Measurements from ENCODE around the gene ZMYM5.

The ZMYM5 gene

DNA sequence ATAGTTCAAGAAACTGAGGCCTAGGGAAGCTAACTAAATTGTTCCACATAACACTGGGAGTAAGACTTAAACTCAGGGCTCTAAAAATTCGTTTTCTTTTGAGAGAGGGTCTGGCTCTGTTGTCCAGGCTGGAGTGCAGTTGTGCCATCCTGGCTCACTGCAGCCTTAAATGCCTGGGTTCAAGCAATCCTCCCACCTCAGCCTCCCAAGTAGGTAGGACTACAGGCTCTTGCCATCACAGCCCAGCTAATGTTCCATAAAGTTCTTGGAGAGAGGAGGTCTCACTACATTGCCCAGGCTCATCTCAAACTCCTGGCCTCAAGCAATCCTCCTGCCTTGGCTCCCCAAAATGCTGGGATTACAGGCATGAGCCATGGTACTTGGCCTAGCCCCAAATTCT lies 10.7 kb downstream of the ZMYM5 start:
- H3K27me3 ChIP-seq (ENCODE audit: insufficient read depth, insufficient read length) = no peaks in the 10 kb centered on the region
- no peak overlapping the region for H3K4me3 ChIP-seq (ENCODE audit: insufficient read length, low read depth)
- DNase-seq (ENCODE audit: low read depth, low spot score) = no peak
- no peak overlapping the region for H3K9ac ChIP-seq (ENCODE audit: insufficient read length, low read depth)
- no peaks in the 10 kb centered on the region for H3K4me1 ChIP-seq (ENCODE audit: insufficient read depth, insufficient read length)
- peaks cover 50% of the 10 kb centered on the region for H3K36me3 ChIP-seq (ENCODE audit: insufficient read depth, insufficient read length, low read length)
- TF ChIP-seq YY1 (IDR thresholded peaks at IDR 0.05; ENCODE audit: insufficient read depth, insufficient read length) (no peak), SUZ12 (IDR thresholded peaks at IDR 0.05; ENCODE audit: extremely low read depth, insufficient read depth, insufficient read length) (no peak), ZNF274 (IDR thresholded peaks at IDR 0.05; ENCODE audit: low read depth, low read length) (no peak)
- no peaks in the 10 kb centered on the region for H3K9me3 ChIP-seq (ENCODE audit: insufficient read depth, low read length)

DNA sequence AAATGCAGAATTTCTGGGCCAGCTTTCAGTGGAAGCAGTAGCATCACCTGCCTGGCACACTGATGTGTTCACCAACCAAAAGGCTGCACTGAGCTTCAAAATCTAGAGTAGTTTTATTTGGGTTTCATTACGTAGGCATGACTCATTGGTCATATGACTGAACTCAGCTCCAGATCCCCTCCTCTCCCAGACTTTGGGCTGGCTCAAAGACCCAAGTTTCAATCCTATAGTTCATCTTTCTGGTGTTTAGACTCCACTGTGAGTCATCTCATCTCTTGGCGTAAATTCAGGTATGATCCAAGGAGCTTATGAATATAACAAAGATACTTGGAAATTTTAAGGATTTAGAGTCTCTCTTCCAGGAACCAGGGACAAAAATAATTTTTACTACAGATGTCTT lies 17.7 kb downstream of the ZMYM5 start:
- H3K27me3 ChIP-seq (ENCODE audit: insufficient read depth, insufficient read length) = no peaks in the 10 kb centered on the region
- H3K9me3 ChIP-seq (ENCODE audit: insufficient read depth, low read length) = no peaks in the 10 kb centered on the region
- TF ChIP-seq ZNF274 (IDR thresholded peaks at IDR 0.05; ENCODE audit: low read depth, low read length) = no peak
- TF ChIP-seq YY1 (IDR thresholded peaks at IDR 0.05; ENCODE audit: insufficient read depth, insufficient read length) = no peak
- TF ChIP-seq SUZ12 (IDR thresholded peaks at IDR 0.05; ENCODE audit: extremely low read depth, insufficient read depth, insufficient read length) = no peak
- DNase-seq (ENCODE audit: low read depth, low spot score) = no peak
- H3K36me3 ChIP-seq (ENCODE audit: insufficient read depth, insufficient read length, low read length) = peaks cover 27% of the 10 kb centered on the region
- H3K4me1 ChIP-seq (ENCODE audit: insufficient read depth, insufficient read length) = no peaks in the 10 kb centered on the region
- H3K4me3 ChIP-seq (ENCODE audit: insufficient read length, low read depth) = no peak overlapping the region
- no peak overlapping the region for H3K9ac ChIP-seq (ENCODE audit: insufficient read length, low read depth)

DNA sequence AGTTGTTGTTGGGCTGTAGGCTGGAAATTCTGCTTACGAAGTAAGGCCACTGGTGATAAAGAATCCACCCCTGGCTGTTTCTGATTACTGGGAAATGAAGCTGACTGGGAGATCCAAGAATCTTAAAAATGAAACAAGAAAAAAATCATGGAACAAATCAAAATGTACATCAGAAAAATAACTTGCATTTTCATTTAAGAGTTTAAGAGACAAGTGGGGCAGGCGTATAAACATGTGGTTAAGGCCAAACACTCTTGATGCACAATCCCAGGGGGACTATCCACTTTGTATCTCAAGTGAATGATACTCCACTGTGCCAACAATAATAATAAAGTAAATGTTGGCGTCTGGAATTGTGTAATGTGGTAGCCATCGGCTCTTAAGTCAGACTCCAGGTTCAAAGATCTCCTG lies 24.6 kb downstream of the ZMYM5 start:
- peaks cover 29% of the 10 kb centered on the region for H3K36me3 ChIP-seq (ENCODE audit: insufficient read depth, insufficient read length, low read length)
- H3K9ac ChIP-seq (ENCODE audit: insufficient read length, low read depth) = no peak overlapping the region
- H3K9me3 ChIP-seq (ENCODE audit: insufficient read depth, low read length) = no peaks in the 10 kb centered on the region
- no peaks in the 10 kb centered on the region for H3K27me3 ChIP-seq (ENCODE audit: insufficient read depth, insufficient read length)
- H3K4me1 ChIP-seq (ENCODE audit: insufficient read depth, insufficient read length) = no peaks in the 10 kb centered on the region
- TF ChIP-seq YY1 (IDR thresholded peaks at IDR 0.05; ENCODE audit: insufficient read depth, insufficient read length) (no peak), SUZ12 (IDR thresholded peaks at IDR 0.05; ENCODE audit: extremely low read depth, insufficient read depth, insufficient read length) (no peak), ZNF274 (IDR thresholded peaks at IDR 0.05; ENCODE audit: low read depth, low read length) (no peak)
- no peak for DNase-seq (ENCODE audit: low read depth, low spot score)
- H3K4me3 ChIP-seq (ENCODE audit: insufficient read length, low read depth) = no peak overlapping the region

DNA sequence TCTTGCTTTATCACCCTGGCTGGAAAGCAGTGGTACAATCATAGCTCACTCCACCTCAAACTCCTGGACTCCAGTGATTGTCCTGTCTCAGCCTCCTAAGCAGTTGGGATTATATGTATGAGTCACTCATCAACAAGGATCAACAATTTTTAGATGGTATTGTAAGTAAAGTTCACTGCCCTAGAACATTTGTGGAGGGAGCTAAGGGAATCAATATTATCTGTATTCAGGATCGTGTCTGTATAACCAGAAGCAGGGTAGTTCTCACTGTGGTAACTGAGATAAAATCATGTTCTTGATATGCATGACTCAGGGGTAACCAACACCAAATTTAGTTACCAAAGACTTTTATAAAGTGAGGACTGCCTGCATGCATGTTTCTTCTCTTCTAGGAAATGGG lies 27.0 kb downstream of the ZMYM5 start:
- Histone ChIP-seq H3K9ac (ENCODE audit: insufficient read length, low read depth) (no peak overlapping the region), H3K27me3 (ENCODE audit: insufficient read depth, insufficient read length) (no peaks in the 10 kb centered on the region), H3K4me3 (ENCODE audit: insufficient read length, low read depth) (no peak overlapping the region), H3K36me3 (ENCODE audit: insufficient read depth, insufficient read length, low read length) (peaks cover 43% of the 10 kb centered on the region), H3K4me1 (ENCODE audit: insufficient read depth, insufficient read length) (no peaks in the 10 kb centered on the region), H3K9me3 (ENCODE audit: insufficient read depth, low read length) (no peaks in the 10 kb centered on the region)
- TF ChIP-seq YY1 (IDR thresholded peaks at IDR 0.05; ENCODE audit: insufficient read depth, insufficient read length) (no peak), ZNF274 (IDR thresholded peaks at IDR 0.05; ENCODE audit: low read depth, low read length) (no peak)
- no peak for DNase-seq (ENCODE audit: low read depth, low spot score)

DNA sequence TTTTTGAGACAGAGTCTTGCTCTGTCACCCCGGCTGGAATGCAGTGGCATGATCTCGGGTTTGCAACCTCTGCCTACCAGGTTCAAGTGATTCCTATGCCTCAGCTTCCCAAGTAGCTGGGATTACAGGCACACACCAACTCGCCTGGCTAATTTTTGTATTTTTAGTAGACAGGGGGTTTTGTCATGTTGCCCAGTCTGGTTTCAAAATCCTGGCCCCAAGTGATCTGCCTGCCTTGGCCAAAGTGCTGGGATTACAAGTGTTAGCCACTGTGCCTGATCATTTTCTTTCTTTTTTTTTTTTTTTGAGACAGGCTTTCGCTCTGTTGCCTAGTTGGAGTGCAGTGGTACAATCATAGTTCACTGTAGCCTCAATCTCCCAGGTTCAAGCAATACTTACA lies 28.7 kb downstream of the ZMYM5 start:
- TF ChIP-seq SUZ12 (IDR thresholded peaks at IDR 0.05; ENCODE audit: extremely low read depth, insufficient read depth, insufficient read length) = no peak
- TF ChIP-seq ZNF274 (IDR thresholded peaks at IDR 0.05; ENCODE audit: low read depth, low read length) = no peak
- no peak for TF ChIP-seq YY1 (IDR thresholded peaks at IDR 0.05; ENCODE audit: insufficient read depth, insufficient read length)
- H3K4me3 ChIP-seq (ENCODE audit: insufficient read length, low read depth) = no peak overlapping the region
- H3K9ac ChIP-seq (ENCODE audit: insufficient read length, low read depth) = no peak overlapping the region
- H3K27me3 ChIP-seq (ENCODE audit: insufficient read depth, insufficient read length) = no peaks in the 10 kb centered on the region
- H3K9me3 ChIP-seq (ENCODE audit: insufficient read depth, low read length) = no peaks in the 10 kb centered on the region
- H3K36me3 ChIP-seq (ENCODE audit: insufficient read depth, insufficient read length, low read length) = peaks cover 43% of the 10 kb centered on the region
- H3K4me1 ChIP-seq (ENCODE audit: insufficient read depth, insufficient read length) = no peaks in the 10 kb centered on the region
- no peak for DNase-seq (ENCODE audit: low read depth, low spot score)

DNA sequence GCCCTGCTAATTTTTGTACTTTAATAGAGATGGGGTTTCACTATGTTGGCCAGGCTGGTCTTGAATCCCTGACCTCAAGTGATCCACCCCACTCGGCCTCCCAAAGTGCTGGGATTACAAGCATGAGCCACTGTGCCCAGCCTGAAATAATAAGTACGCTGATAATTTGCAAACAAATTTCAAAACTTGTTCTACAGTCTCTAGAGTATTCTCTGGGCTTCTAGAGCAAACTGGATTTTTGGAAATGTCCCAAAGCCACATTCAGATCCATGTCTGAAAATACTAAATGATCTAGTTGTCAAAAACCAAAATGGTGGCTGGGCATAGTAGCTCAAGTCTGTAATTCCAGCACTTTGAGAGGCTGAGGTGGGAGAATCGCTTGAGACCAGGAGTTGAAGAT lies 40.8 kb downstream of the ZMYM5 start:
- Histone ChIP-seq H3K9ac (ENCODE audit: insufficient read length, low read depth) (no peak overlapping the region), H3K9me3 (ENCODE audit: insufficient read depth, low read length) (peaks cover 7% of the 10 kb centered on the region; the same call in 1 of the 2 replicates), H3K27me3 (ENCODE audit: insufficient read depth, insufficient read length) (peaks cover 6% of the 10 kb centered on the region), H3K4me1 (ENCODE audit: insufficient read depth, insufficient read length) (no peaks in the 10 kb centered on the region), H3K4me3 (ENCODE audit: insufficient read length, low read depth) (no peak overlapping the region), H3K36me3 (ENCODE audit: insufficient read depth, insufficient read length, low read length) (peaks cover 21% of the 10 kb centered on the region)
- DNase-seq (ENCODE audit: low read depth, low spot score) = no peak
- TF ChIP-seq SUZ12 (IDR thresholded peaks at IDR 0.05; ENCODE audit: extremely low read depth, insufficient read depth, insufficient read length) = no peak

DNA sequence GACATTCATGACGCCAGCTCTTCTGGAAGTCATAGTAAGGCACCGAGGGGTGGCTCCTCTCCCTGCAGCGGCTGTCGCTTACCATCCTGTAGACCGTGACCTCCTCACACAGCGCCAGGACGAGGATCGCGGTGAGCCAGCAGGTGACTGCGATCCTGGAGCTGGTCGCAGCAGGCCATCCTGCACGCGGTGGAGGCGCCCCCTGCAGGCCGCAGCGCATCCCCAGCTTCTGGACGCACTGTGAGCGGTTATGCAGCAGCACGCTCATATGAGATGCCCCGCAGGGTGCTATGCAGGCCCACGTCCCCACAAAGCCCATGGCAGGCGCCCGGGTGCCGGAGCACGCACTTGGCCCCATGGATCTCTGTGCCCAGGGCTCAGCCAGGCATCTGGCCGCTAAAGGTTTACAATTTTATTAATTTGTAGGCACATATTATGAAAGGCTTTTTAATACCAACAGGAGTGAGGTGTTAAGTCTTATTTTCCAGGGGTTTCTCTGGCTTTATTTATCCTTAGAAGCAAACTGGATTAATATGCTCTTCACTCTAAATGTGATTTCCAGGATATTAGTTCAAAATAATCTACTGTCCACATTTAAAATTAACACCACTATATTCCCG lies 45.1 kb downstream of the ZMYM5 start:
- Histone ChIP-seq H3K27me3 (ENCODE audit: insufficient read depth, insufficient read length) (peaks cover 12% of the 10 kb centered on the region), H3K36me3 (ENCODE audit: insufficient read depth, insufficient read length, low read length) (peaks cover 23% of the 10 kb centered on the region), H3K9ac (ENCODE audit: insufficient read length, low read depth) (no peak overlapping the region), H3K4me3 (ENCODE audit: insufficient read length, low read depth) (no peak overlapping the region), H3K4me1 (ENCODE audit: insufficient read depth, insufficient read length) (no peaks in the 10 kb centered on the region), H3K9me3 (ENCODE audit: insufficient read depth, low read length) (peaks cover 7% of the 10 kb centered on the region; the same call in 1 of the 2 replicates)
- TF ChIP-seq SUZ12 (IDR thresholded peaks at IDR 0.05; ENCODE audit: extremely low read depth, insufficient read depth, insufficient read length) = no peak
- no peak for TF ChIP-seq YY1 (IDR thresholded peaks at IDR 0.05; ENCODE audit: insufficient read depth, insufficient read length)
- TF ChIP-seq ZNF274 (IDR thresholded peaks at IDR 0.05; ENCODE audit: low read depth, low read length) = no peak
- peak; percentile 74 for DNase-seq (ENCODE audit: low read depth, low spot score)

Measured in NT2/D1 (cell line).